Stimulated activated CD4-positive, alpha-beta T cell treated with anti-CD3 and anti-CD28 coated beads, Interleukin-4, amount 100 ng/mL, for 1 hour (primary cell): ENCODE results near the gene MEX3C.

Experiments
- DNase-seq: peaks from one replicate; pipeline ENCODE4 v3.0.0-alpha.2; 2020

The MEX3C gene

DNA sequence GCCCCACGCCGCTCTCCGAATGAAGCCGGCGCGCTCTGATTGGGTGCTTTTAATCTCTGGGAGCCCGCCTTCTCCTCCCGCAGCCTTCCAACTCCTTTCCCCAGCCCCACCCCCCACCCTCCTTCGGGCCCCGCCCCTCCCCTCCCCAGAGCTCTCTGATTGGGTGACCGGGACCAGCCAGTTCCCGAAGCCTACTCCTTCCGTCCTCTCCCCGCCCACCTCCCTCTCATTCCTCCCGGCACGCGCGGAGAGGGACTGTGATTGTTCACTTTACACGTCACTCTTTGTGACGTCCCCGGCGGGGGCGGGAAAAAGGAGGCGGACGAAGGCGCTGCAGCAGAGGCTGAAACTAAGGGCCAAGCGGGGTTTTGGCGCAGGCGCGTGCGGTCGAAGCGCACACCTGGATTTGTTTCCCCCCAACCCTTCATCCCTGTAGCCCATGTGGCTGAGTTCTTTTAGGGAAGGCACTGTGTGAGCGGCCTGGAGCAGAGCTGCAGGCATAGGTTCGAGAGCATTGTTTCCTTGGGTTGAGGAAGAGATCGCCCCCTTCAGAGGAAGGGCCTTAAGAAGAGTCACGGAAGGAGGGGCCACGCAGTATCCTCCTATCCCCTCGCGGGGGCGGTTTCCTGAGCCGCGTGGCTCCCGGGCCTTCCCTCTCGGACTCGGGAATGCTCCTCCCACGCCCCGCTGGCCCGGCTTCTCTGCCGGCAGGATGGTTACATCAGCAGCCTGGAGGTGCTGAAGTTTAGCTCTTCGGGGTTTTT, at the start of gene MEX3C:
MEX3C (minus strand) TSS at position 21 of the 764 bp plus-strand sequence. CDS start 361 bp downstream, outside the sequence.
- peak; percentile 99 for DNase-seq

GRCh38 chr18:51241226-51241625, 43.7 kb upstream of the MEX3C start:
- DNase-seq = no peak

DNA sequence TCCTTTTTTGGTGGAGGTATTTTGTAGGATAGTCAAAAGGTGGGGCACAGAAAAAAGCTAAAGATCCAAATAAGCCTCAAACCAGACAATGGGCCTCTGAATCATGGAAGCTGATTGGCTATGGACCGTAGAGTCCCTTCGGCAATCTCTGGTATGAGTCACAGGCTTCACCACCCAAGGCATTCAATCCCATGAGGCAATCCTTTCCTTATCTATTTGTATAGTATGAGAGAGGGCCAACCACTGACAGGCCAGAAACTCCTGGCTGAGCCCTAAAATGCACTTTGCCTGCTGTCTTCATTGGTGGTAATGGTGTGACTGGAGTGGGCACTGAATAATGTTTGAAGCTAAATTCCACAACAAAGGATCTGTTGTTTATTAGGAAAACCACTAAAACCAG, 38.7 kb upstream of the MEX3C start:
- DNase-seq = no peak

DNA sequence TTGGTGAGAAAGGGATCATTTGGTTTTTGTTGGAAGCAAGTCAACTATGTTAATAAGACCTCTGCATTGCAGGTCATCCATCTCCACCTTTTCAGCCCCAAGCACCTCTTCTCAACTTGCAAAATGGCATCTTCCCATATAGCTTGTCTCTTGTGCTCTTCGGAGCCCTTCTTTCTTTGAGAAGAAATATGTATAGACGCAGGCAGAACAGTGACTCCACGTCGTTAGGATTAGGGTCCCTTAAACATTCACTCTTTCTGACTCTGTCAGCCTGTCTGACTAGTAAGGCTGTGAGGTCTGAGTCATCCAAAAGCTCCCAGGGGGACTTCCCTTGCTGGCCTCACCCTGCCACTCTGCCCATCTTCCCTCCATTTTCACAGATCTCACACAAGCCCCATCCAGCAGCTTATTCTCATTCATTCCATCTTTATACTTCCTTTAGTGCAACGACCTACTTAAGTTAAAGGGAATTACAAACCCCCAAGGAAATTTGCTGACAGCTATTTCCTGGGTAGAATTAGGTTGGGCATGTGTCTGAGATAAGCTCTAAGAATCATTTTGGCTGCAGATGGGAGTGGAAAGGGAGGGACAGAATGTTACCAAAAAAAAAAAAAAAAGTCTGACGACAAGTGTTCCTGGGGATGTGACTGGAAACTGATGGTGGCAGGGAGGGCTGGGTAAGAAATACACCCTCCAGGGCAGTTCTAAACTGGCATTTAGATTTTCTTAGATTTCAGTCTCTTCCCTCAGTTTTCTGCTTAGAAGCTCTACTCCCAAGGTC, 37.7 kb upstream of the MEX3C start:
- peak; percentile 8 for DNase-seq

DNA sequence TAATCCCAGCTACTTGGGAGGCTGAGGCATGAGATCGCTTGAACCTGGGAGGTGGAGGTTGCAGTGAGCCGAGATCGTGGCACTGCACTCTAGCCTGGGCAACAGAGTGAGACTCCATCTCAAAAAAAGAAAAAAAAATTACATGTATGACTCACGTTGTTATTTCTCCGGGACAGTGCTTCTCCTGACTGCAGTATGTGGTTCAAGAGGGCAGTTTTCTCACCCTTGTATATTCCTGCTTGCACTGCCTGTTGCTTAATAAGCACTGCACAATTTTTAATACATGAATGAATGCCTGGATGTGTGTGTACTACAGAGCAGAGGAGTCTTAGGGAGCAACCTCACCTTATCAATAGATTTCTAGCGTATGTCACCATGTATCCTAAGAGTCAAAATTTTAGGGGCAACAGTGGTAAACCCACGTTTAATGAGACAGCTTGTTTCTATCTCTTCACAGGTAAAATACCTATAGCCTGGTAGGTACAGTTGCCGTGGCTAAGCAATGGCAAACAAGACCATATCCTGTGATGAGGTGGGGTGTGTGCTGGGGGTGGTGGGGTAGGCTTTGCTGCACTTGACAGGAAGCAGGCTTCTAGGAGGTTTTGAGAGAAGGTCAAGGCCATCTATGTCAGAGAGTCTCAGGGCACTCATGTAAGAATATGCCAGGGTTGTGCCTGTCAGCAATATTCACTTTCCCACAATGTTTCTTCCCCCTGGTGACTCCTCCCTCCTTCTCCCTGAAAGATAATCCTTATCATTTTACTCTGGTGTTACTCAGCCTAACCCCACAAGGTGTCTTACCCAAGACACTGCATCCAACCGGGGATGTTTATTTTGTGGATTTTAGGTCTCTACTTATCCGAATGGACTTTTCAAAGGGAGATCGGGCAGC, 36.9 kb upstream of the MEX3C start:
- no peak for DNase-seq

- DNase-seq = no peak
Measured at GRCh38 chr18:51229328-51229727, 31.8 kb upstream of the MEX3C start.

DNA sequence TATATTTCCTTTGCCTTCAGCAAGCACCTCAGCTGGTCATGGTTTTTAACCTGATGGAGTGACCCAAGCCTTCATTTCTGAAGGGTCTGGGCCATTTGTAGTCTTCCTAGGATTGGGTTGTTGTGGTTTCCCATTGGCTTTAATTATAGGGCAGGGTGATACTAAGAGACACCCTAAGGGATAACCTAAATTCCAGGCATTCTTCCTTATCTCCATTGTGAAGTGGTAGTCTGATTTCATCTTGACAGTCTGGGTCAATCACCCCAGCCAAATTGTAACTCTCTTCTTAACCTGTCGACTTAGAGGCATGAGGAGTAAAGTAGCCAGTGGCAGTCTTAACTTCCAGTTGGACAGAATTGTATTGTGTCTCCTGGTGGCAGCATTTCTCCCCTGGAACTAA, 30.2 kb upstream of the MEX3C start:
- DNase-seq = no peak

- DNase-seq = no peak
Measured at GRCh38 chr18:51226587-51227350, 29.3 kb upstream of the MEX3C start.

- DNase-seq = no peak
Measured at GRCh38 chr18:51226068-51226467, 28.6 kb upstream of the MEX3C start.

DNA sequence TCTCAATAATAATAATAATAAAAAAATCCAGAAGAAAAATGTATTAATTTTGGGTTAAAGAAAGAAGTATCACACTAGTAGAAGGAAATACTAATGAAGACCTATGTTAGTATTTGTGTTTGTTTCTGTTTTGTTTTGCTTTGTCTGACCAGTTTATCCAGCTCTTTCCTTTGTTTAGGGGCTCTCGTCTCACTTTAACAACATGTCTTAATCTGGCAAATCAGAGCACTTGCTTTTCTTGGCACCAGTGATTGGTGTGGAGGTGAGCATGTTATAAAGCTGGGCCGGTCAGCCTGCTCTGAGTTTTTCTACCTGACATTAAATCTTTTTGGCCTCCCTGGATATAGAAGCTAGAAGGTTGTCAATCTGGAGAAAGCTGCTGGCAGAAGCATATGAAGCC, 15.1 kb upstream of the MEX3C start:
- no peak for DNase-seq

DNA sequence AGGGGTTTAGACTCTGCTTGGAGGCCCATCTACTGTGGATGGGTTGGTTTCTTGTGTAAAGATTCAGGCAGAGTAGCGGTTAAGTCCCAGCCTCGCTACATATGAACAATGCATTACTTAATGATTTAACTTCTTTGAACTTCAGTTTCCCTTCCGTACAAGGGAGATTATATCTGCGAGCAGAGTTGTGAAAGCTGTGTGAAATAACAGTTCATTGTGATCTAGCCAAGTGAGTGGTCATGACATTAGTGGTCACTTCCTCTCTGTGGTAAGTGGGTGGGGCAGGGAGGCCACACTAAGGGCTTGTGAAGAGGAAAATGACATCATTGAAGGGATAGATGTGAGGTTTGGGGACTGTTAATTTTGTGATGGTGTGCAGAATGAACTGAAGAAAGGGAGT, 14.1 kb upstream of the MEX3C start:
- no peak for DNase-seq

- no peak for DNase-seq
Measured at GRCh38 chr18:51196811-51197660, 445 bp downstream of the MEX3C start.

DNA sequence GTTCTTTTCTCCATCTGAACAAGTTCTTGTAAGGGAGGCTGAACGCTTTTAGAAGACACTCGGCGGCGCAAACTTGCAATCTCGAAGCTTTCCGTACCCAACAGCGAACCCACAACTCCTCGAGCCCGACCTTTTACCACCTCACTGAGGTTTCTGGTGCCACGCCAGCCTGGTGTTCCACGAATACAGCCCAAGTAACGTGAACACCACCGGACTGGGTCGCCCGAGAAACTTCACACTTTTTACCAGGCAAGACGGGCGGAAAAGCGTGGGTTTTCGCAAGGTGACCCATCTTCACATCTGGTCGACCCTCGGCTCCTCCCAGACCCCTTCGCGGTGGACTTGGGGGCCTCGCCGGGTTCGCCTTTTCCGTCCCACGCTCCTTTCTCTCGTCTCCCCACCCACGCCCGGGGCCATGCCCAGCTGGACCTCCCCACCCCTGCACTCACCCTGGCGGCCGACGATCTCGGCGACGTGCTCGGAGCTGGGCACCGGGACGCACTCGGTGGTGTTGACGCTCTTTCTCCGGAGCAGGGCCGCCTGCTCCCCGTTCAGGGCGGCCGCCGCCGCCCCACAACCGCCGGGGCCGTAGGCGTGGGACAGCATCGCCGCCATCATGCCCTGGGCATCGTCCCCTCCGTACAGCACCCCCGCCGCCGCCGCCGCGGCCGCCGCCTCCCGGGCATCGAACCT, 1.2 kb downstream of the MEX3C start:
- DNase-seq = peak; percentile 52

DNA sequence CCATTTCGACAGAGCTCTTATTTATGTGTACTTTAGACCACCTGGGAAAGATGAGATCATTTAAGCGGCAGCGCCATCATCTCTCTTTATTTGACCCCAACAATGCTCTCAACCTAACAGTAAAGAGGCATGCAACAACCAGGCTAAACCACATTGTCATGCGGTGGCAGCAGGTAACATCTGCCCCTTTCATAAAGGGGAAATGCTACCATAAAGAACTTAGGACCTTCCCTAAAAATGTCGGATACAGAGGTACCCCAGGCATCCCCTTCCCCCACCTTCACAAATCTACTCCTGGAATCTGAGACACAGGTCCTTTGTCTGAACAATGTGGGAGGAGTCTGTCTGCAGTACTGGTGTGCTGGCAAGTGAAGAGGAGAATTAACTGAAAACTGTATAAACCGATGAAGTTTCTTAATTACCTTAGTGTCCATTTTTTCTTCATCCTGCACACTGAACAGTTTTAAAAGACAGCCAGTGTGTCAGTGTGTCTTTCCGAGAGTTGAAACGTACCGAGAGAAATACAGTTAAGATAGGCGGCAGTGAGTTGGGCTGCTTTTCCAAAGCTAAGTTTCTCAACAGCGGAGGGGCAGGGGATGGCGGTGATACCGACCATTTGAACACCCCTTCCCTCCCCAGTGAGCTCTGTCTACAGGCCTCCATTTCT, 1.9 kb downstream of the MEX3C start:
- peak; percentile 8 for DNase-seq

DNA sequence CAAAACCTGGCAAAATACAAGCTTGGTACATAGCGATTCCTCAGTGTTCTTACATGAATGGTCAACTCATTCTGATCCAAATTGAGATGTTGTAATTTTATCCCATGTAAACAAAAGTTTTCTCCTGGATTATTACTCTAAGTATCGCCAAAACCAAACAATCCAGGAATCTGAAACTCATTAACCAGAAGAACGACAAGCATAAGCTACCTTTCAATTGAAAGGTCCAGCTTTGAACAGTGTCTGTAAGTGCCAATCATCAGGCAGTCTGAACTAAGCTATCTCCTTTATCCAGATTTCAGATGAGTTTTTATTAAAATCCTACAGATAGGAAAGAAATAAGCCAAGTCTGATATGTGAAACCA, 2.4 kb downstream of the MEX3C start:
- no peak for DNase-seq

- no peak for DNase-seq
Measured at GRCh38 chr18:51194604-51195003, 2.9 kb downstream of the MEX3C start.

DNA sequence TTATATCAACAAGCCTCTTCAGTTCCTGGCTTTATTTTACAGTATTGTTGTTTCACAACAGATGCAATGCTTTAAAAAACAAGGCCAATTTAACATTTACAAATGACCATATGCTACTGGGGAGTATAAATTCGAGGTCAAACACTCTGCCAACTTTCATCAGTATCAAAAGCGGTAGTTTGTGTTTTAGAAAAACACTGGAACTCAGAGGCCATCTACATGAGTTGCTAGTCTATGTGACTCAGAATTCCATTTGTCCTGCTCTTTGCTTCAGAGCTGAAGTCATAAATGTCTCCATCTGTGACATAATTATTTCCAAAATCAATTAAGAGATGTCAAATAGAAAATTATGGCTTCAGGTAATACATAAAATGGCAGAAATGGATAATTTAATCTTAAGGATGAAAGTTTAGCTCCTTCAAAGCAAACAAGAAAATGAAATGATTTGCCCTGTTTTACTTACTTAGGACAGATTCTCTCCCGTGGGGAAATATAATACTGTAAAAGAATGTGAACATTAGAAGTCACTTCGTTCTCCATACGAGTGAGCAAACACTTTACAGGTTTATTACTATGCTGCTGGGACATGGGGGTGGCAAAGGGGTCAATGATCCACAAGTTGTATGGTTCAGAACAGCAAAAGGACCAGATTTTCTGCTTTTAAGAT, 3.7 kb downstream of the MEX3C start:
- DNase-seq = no peak

DNA sequence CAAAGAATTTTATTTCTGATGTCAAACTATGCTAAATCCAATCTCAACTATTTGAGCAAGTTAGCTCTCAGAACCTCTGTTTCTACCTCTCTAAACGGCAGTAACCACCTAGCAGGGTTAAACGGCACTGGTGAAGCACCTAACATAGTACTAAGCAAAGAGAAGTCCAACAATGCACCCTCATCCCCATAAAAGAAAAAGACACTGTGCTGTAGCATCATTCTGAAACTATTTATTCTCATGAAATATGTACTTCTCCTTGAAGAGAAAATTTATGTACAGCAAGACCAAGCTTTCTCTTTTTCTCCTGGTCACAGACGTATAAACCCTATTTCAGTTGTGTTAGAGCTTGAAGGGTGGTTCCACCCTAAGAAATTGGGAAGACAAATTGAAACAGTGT, 4.8 kb downstream of the MEX3C start:
- no peak for DNase-seq

- DNase-seq = no peak
Measured at GRCh38 chr18:51192026-51192425, 5.5 kb downstream of the MEX3C start.
